ENCODE results near the gene ZFYVE28. TPM values are rescaled to one million over a fixed set of nuclear protein-coding genes. Genes with fewer than 3 reads are reported as not detected.

The ZFYVE28 gene
- total and polyA plus RNA-seq, 2 experiments from 2014 or later: 4.6 to 9.6 TPM

GRCh38 chr4:2372488-2373030 lies 45.9 kb downstream of the ZFYVE28 start:
- Histone ChIP-seq H3K4me3 (no peak overlapping the region), H3K27me3 (replicated peaks; ENCODE audit: insufficient read depth) (no peaks in the 10 kb centered on the region), H3K9ac (no peak overlapping the region), H3K4me1 (ENCODE audit: insufficient read depth) (no peaks in the 10 kb centered on the region), H3F3A (ENCODE audit: insufficient read depth) (0 out of 2 replicates have a peak, but pooled peaks cover 1% of the 10 kb centered on the region), H3K9me2 (ENCODE audit: insufficient read depth) (no peaks in the 10 kb centered on the region), H3K4me2 (ENCODE audit: unreplicated experiment) (no peak overlapping the region), H3K36me3 (ENCODE audit: low read depth) (no peaks in the 10 kb centered on the region), H3K79me2 (ENCODE audit: insufficient read depth) (no peaks in the 10 kb centered on the region), H3K27ac (no peak overlapping the region), H2AFZ (no peak overlapping the region), H4K20me1 (ENCODE audit: insufficient read depth) (no peaks in the 10 kb centered on the region), H3K9me3 (ENCODE audit: low read depth) (no peaks in the 10 kb centered on the region)
- in situ Hi-C loops (cut with MboI): no loop called here
- 74 to 84% methylated on average over 11 to 14 of the region's 14 CpGs for WGBS, 2 experiments (ENCODE audit: low coverage in 1 of 2, low lambda C conversion rate in 2 of 2, missing lambda C conversion rate in 2 of 2)
- no peak for DNase-seq
- TF ChIP-seq EZH2 (IDR thresholded peaks at IDR 0.05; ENCODE audit: insufficient read depth, poor library complexity, severe bottlenecking): no peak
- no peak for TF ChIP-seq EZH2phosphoT487 (IDR thresholded peaks at IDR 0.05; ENCODE audit: insufficient read depth, low read depth)

GRCh38 chr4:2371765-2372487 lies 46.5 kb downstream of the ZFYVE28 start:
- H3K79me2 ChIP-seq (ENCODE audit: insufficient read depth): no peaks in the 10 kb centered on the region
- H3K9me2 ChIP-seq (ENCODE audit: insufficient read depth): no peaks in the 10 kb centered on the region
- H4K20me1 ChIP-seq (ENCODE audit: insufficient read depth): no peaks in the 10 kb centered on the region
- DNase-seq: no peak
- no peaks in the 10 kb centered on the region for H3F3A ChIP-seq (ENCODE audit: insufficient read depth)
- no peaks in the 10 kb centered on the region for H3K36me3 ChIP-seq (ENCODE audit: low read depth)
- H2AFZ ChIP-seq: no peak overlapping the region
- 79 to 80% methylated on average over 27 of the region's 27 CpGs for WGBS, 2 experiments (ENCODE audit: low coverage in 1 of 2, low lambda C conversion rate in 2 of 2, missing lambda C conversion rate in 2 of 2)
- H3K27me3 ChIP-seq (replicated peaks; ENCODE audit: insufficient read depth): no peaks in the 10 kb centered on the region
- H3K9ac ChIP-seq: no peak overlapping the region
- H3K4me2 ChIP-seq (ENCODE audit: unreplicated experiment): no peak overlapping the region
- H3K27ac ChIP-seq: no peak overlapping the region
- TF ChIP-seq EZH2 (IDR thresholded peaks at IDR 0.05; ENCODE audit: insufficient read depth, poor library complexity, severe bottlenecking) (no peak), EZH2phosphoT487 (IDR thresholded peaks at IDR 0.05; ENCODE audit: insufficient read depth, low read depth) (no peak)
- no peak overlapping the region for H3K4me3 ChIP-seq
- no peaks in the 10 kb centered on the region for H3K9me3 ChIP-seq (ENCODE audit: low read depth)
- in situ Hi-C loops (cut with MboI): no loop called here
- no peaks in the 10 kb centered on the region for H3K4me1 ChIP-seq (ENCODE audit: insufficient read depth)

GRCh38 chr4:2370597-2371320 lies 47.7 kb downstream of the ZFYVE28 start:
- TF ChIP-seq EZH2 (IDR thresholded peaks at IDR 0.05; ENCODE audit: insufficient read depth, poor library complexity, severe bottlenecking): no peak
- no peak for TF ChIP-seq EZH2phosphoT487 (IDR thresholded peaks at IDR 0.05; ENCODE audit: insufficient read depth, low read depth)
- Histone ChIP-seq H3K27ac (no peak overlapping the region), H3K36me3 (ENCODE audit: low read depth) (no peaks in the 10 kb centered on the region), H2AFZ (no peak overlapping the region), H3K4me2 (ENCODE audit: unreplicated experiment) (no peak overlapping the region), H3K4me1 (ENCODE audit: insufficient read depth) (no peaks in the 10 kb centered on the region), H3K4me3 (no peak overlapping the region), H3K27me3 (replicated peaks; ENCODE audit: insufficient read depth) (no peaks in the 10 kb centered on the region), H3K9me3 (ENCODE audit: low read depth) (no peaks in the 10 kb centered on the region), H4K20me1 (ENCODE audit: insufficient read depth) (no peaks in the 10 kb centered on the region), H3F3A (ENCODE audit: insufficient read depth) (no peaks in the 10 kb centered on the region), H3K9me2 (ENCODE audit: insufficient read depth) (no peaks in the 10 kb centered on the region), H3K9ac (no peak overlapping the region), H3K79me2 (ENCODE audit: insufficient read depth) (no peaks in the 10 kb centered on the region)
- DNase-seq: no peak
- in situ Hi-C loops (cut with MboI): no loop called here
- 78 to 80% methylated on average over 22 to 26 of the region's 26 CpGs for WGBS, 2 experiments (ENCODE audit: low coverage in 1 of 2, low lambda C conversion rate in 2 of 2, missing lambda C conversion rate in 2 of 2)

- H3K4me3 ChIP-seq: no peak overlapping the region
- no peaks in the 10 kb centered on the region for H3K27me3 ChIP-seq (replicated peaks; ENCODE audit: insufficient read depth)
- no peaks in the 10 kb centered on the region for H3K9me2 ChIP-seq (ENCODE audit: insufficient read depth)
- H4K20me1 ChIP-seq (ENCODE audit: insufficient read depth): no peaks in the 10 kb centered on the region
- no peak overlapping the region for H3K9ac ChIP-seq
- no peak for DNase-seq
- 89 to 90% methylated on average over 4 of the region's 4 CpGs for WGBS, 2 experiments (ENCODE audit: low coverage in 1 of 2, low lambda C conversion rate in 2 of 2, missing lambda C conversion rate in 2 of 2)
- H3K4me1 ChIP-seq (ENCODE audit: insufficient read depth): 0 out of 2 replicates have a peak, but pooled peaks cover 4% of the 10 kb centered on the region
- H3K36me3 ChIP-seq (ENCODE audit: low read depth): no peaks in the 10 kb centered on the region
- H3K9me3 ChIP-seq (ENCODE audit: low read depth): no peaks in the 10 kb centered on the region
- peaks cover 2% of the 10 kb centered on the region; the same call in 1 of the 2 replicates for H3F3A ChIP-seq (ENCODE audit: insufficient read depth)
- in situ Hi-C loops (cut with MboI): no loop called here
- no peak overlapping the region for H3K27ac ChIP-seq
- no peak overlapping the region for H2AFZ ChIP-seq
- H3K4me2 ChIP-seq (ENCODE audit: unreplicated experiment): no peak overlapping the region
- no peaks in the 10 kb centered on the region for H3K79me2 ChIP-seq (ENCODE audit: insufficient read depth)
- TF ChIP-seq EZH2phosphoT487 (IDR thresholded peaks at IDR 0.05; ENCODE audit: insufficient read depth, low read depth) (no peak), EZH2 (IDR thresholded peaks at IDR 0.05; ENCODE audit: insufficient read depth, poor library complexity, severe bottlenecking) (no peak)
These were observed 49.6 kb downstream of the ZFYVE28 start for GRCh38 chr4:2368746-2369437.
